ENCODE measurements around the gene THSD4. TPM values are rescaled to one million over a fixed set of nuclear protein-coding genes. Genes with fewer than 3 reads are reported as not detected.

THSD4 gene
- total RNA-seq, 2 donors from 2014 or later: 71.2 to 150 TPM

DNA sequence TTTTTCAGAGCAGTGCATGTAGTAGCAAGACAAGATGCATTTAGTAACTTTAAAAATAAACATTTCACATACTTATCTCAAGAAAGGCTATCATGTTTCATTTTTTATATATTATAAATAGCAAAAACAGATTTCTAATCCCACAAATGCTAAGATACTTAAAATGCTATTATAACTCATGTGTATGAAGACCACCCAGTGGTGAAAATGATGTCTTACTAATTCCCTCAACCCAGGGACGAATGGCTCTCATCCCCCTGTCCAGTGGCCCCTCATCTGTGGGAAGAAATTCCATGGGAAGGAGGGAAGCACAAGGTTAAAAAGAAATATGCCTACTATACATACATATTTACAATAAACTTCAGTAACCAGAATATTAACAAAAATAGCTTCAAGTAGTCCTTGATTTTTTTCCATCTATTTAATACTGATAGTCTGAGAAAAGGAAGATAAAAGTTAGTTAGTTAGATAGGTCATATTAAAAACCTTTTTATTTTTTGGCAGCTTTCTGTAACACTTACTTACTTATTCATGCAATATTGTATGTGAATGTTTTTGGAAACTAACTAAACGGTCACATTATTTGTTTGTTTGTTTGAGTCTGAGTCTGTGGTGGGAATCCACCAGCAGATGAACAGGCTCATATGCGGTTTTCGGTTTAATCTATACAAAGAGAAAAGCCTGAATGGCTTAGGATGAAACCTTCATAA is 709.9 kb downstream of the THSD4 start:
- Histone ChIP-seq H3K4me1 (ENCODE audit: control insufficient read depth in 1 of 2, low read depth in 2 of 2) (no peaks in the 10 kb centered on the region), H3K4me3 (no peak overlapping the region), H3K36me3 (peaks cover 42% of the 10 kb centered on the region), H3K27ac (no peak overlapping the region), H3K27me3 (replicated peaks; ENCODE audit: insufficient read depth) (no peaks in the 10 kb centered on the region), H3K9me3 (peaks cover 10% of the 10 kb centered on the region)
- TF ChIP-seq, protein P1, sequence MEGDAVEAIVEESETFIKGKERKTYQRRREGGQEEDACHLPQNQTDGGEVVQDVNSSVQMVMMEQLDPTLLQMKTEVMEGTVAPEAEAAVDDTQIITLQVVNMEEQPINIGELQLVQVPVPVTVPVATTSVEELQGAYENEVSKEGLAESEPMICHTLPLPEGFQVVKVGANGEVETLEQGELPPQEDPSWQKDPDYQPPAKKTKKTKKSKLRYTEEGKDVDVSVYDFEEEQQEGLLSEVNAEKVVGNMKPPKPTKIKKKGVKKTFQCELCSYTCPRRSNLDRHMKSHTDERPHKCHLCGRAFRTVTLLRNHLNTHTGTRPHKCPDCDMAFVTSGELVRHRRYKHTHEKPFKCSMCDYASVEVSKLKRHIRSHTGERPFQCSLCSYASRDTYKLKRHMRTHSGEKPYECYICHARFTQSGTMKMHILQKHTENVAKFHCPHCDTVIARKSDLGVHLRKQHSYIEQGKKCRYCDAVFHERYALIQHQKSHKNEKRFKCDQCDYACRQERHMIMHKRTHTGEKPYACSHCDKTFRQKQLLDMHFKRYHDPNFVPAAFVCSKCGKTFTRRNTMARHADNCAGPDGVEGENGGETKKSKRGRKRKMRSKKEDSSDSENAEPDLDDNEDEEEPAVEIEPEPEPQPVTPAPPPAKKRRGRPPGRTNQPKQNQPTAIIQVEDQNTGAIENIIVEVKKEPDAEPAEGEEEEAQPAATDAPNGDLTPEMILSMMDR (IDR thresholded peaks at IDR 0.05): no peak
- DNase-seq (ENCODE audit: low spot score) (no peak), ATAC-seq (ENCODE audit: insufficient number of reproducible peaks, low FRiP score, low read depth) (no peak)

DNA sequence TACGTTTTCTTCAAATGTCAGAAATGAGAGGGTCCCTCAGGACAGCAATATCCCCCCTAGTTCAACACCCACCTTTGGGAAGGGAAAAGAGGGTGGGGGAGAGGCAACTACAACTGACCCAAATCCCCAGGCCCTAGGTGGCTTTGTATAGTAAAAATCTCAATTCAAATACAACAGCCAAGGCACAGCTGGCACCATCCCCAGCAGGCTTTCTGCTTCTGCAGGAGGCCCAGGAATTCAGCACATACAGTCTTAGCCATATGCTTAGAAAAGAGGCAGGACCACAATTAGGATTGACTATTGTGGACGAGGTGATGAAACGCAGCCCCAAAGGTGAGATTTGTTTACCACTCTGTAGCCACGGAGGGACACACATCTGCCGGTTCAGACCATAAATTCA is 710.9 kb downstream of the THSD4 start:
- ATAC-seq (ENCODE audit: insufficient number of reproducible peaks, low FRiP score, low read depth): no peak
- H3K36me3 ChIP-seq: peaks cover 42% of the 10 kb centered on the region
- TF ChIP-seq, protein P1 (IDR thresholded peaks at IDR 0.05): no peak
- no peaks in the 10 kb centered on the region for H3K4me1 ChIP-seq (ENCODE audit: control insufficient read depth in 1 of 2, low read depth in 2 of 2)
- no peak for DNase-seq (ENCODE audit: low spot score)
- peaks cover 10% of the 10 kb centered on the region for H3K9me3 ChIP-seq
- H3K4me3 ChIP-seq: no peak overlapping the region
- no peaks in the 10 kb centered on the region for H3K27me3 ChIP-seq (replicated peaks; ENCODE audit: insufficient read depth)
- no peak overlapping the region for H3K27ac ChIP-seq

DNA sequence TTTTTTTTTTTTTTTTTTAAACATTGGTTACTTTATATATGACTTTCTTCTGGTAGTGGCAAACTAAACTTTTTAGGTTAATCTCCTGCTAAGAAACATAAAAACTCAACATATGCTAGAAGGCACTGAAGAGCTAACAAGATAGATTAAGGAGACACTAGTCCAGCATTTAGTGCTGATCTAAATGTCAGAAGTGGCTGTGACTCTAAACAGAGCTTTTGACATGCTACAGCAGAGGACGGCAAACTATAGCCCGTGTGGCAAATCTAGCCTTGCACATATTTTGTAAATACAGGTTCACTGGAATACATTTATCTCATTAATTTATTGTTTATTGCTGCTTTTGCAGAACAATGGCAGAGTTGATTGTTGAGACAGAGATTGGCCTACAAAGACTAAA is 715.7 kb downstream of the THSD4 start:
- Histone ChIP-seq H3K9me3 (no peaks in the 10 kb centered on the region), H3K36me3 (peaks cover 24% of the 10 kb centered on the region), H3K4me3 (no peak overlapping the region), H3K27ac (no peak overlapping the region), H3K4me1 (ENCODE audit: control insufficient read depth in 1 of 2, low read depth in 2 of 2) (peaks cover 0 to 5% of the 10 kb centered on the region in 2 donors), H3K27me3 (replicated peaks; ENCODE audit: insufficient read depth) (no peaks in the 10 kb centered on the region)
- DNase-seq (ENCODE audit: low spot score): no peak
- no peak for ATAC-seq (ENCODE audit: insufficient number of reproducible peaks, low FRiP score, low read depth)
- TF ChIP-seq, protein P1 (IDR thresholded peaks at IDR 0.05): no peak

Other genes with a start within 250 kb of the THSD4 start
- 1 to 10 TPM in 1 of 2 donors, under 1 TPM in 1; 0.81 to 1.4 TPM for gene THAP10, start 223.0 kb upstream of the THSD4 start, total RNA-seq
- 1 to 10 TPM; 8.9 to 9.4 TPM for gene LRRC49, start 222.6 kb upstream of the THSD4 start, total RNA-seq

Data from thoracic aorta (tissue), 2 donors.